Measurements from ENCODE around the gene TECTB.

Gene TECTB

DNA sequence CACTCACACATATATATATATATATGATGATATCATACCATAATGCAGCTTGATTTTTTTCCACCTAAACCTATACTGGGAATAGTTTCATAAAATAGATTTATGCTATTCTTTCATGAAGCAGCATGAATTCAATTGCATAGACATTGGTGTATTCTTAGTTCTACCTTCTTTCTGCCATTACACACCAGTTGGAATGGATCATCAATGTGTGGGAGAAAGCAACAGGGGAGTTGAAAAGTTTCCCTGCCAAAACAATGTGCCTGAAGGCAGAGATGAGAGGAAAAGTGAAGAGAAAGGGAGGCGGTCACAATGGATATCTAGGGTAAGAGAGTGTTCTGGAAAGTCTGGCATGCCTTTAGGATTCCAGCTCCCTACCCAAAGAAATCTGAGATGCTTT is 65.6 kb downstream of the TECTB start:
- no peak for DNase-seq

DNA sequence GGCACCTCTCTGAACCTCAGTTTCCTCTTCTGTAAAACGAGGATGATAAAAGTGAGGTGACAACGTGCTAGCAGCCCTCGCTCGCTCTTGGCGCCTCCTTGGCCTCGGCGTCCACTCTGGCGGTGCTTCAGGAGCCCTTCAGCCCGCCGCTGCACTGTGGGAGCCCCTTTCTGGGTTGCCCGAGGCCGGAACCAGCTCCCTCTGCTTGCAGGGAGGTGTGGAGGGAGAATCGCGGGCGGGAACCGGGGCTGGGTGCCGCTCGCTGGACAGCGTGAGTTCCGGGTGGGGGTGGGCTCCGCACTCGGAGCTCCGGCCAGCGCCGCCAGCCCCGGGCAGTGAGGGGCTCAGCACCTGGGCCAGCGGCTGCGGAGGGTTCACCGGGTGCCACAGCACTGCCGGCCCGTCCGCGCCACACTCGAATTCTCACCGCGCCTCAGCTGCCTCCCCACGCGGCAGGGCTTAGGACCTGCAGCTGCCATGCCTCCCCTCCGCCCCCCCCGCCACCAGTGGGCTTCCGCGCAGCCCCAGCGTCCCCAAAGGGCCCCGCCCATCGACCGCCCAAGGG is 66.4 kb downstream of the TECTB start:
- no peak for DNase-seq

DNA sequence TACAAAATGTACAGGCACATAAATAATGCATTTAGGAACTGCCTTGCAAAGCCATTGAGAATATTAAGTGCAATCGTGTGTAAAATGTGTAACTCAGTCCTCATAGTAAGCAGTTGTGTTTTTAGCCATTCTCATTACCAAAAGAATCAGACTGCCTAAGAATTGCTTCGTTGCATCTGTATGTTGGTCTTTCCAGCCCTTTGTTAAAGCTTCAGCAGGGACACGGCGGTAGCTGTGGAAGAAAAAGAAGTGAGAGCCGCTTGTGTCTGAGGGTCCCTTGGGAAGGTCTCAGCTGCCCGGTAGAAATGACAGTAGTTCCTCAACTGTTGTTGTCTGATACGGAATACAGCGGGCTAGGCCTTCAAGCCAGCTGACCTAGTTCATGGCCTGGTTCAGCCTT is 67.9 kb downstream of the TECTB start:
- DNase-seq: no peak

DNA sequence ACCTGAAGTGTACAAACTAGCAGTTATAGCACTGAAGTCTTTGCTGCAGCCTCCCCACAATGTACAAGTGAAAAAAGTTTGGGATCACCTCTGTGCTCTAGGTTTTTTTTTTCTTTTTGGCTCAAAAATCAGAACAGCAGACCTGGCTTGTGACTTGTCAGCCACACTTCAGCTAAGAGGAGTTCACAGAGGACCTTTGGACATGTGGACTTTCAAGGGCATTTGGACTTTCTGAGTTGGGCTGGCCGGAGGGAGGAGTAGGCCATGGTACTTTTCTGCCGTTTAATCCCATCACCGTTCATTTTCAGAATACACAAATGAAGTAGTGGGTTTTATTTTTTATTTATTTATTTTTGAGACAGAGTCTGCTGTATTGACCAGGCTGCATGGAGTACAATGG is 68.8 kb downstream of the TECTB start:
- DNase-seq: no peak

DNA sequence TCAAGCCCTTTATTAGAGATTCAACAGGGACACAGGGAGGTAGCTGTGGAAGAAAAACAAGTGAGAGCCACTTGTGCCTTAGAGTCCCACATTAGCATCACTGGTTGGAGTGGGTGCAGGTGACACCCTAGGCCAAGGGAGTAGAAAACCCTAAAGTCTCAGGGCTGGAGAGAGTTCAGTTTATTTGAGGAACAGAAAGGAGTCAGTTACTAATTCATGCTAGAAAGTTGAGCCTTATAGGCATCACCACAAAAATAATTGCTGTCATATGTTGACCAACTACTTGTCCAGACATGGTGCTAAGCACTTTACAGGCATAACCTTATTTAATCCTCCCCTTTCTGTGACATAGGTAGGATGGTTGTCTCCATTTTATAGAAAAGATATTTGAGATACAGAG is 69.8 kb downstream of the TECTB start:
- no peak for DNase-seq

All from fibroblast of skin of abdomen (primary cell).